SK-N-SH (cell line): Measurements from ENCODE around the gene RGS17. TPM values are rescaled to one million over a fixed set of nuclear protein-coding genes. Genes with fewer than 3 reads are reported as not detected.

Source experiments
- CTCF ChIA-PET: fragments of 300-600, 350-600 bp; formaldehyde crosslinking; extraction: SDS; loops from one replicate; lab custom pipeline; 2021; lab: Yijun Ruan, JAX
- POLR2A ChIA-PET: fragments of 350-600 bp; sonication (Branson Sonifier 250); formaldehyde crosslinking; extraction: SDS; loops from one replicate; lab custom pipeline; 2020; ENCODE audit warnings: antibody characterized with exemption, inconsistent platforms; lab: Yijun Ruan, JAX
- DNase-seq: peaks from one replicate; pipeline ENCODE4 v3.0.0; 2012
- H2AFZ ChIP-seq: fragments of 200-600 bp; sonication (generic); 2 replicates; pipeline ENCODE4 v1.8.1; 2016; ENCODE audit warnings: antibody characterized with exemption, mild to moderate bottlenecking, low read depth
- H3F3A ChIP-seq: fragments of 200-600 bp; sonication (generic); replicated peaks from 2 replicates; pipeline ENCODE3; 2016; ENCODE audit warnings: antibody characterized with exemption, mild to moderate bottlenecking; ENCODE audit not compliant: insufficient read depth
- H3K27ac ChIP-seq, 2 experiments: fragments of 200-500 bp in 1 of 2; fragments of 200-600 bp in 1 of 2; sonication (Bioruptor generic) in 1 of 2; sonication (generic), shearing (Covaris generic) in 1 of 2; 2 replicates each; pipeline versions ENCODE4 v1.5.1 to v1.6.1; 2014 to 2016; ENCODE audit warnings: low read depth in 2 of 2, inconsistent platforms in 1 of 2, low read length in 1 of 2, mild to moderate bottlenecking in 1 of 2, mixed read lengths in 1 of 2
- H3K27me3 ChIP-seq: fragments of 200-600 bp; sonication (generic), shearing (Covaris generic); 2 replicates; pipeline ENCODE4 v1.6.1; 2016; ENCODE audit warnings: mixed run types; ENCODE audit not compliant: insufficient read depth
- H3K36me3 ChIP-seq, 2 experiments: fragments of 200-500 bp in 1 of 2; fragments of 200-600 bp in 1 of 2; sonication (Bioruptor generic) in 1 of 2; sonication (generic) in 1 of 2; replicated peaks in 1 of 2; 2 replicates each; pipeline versions ENCODE3 to v1.5.1; 2014 to 2016; ENCODE audit warnings: low read length in 1 of 2, mild to moderate bottlenecking in 1 of 2; ENCODE audit not compliant: insufficient read depth in 2 of 2, control insufficient read depth in 1 of 2
- H3K4me1 ChIP-seq, 2 experiments: fragments of 200-500 bp in 1 of 2; fragments of 200-600 bp in 1 of 2; sonication (Bioruptor generic) in 1 of 2; sonication (generic), shearing (Covaris generic) in 1 of 2; 2 replicates each; pipeline versions ENCODE4 v1.5.1 to v1.6.1; 2014 to 2016; ENCODE audit warnings: low read depth in 1 of 2, low read length in 1 of 2, mixed run types in 1 of 2; ENCODE audit not compliant: insufficient read depth in 2 of 2, control insufficient read depth in 1 of 2
- H3K4me2 ChIP-seq: fragments of 200-600 bp; sonication (generic), shearing (Covaris generic); 2 replicates; pipeline ENCODE4 v1.6.1; 2017; ENCODE audit warnings: mixed run types
- H3K4me3 ChIP-seq, 2 experiments: fragments of 200-500 bp in 1 of 2; fragments of 200-600 bp in 1 of 2; sonication (Bioruptor generic) in 1 of 2; sonication (generic), shearing (Covaris generic) in 1 of 2; 2 replicates each; pipeline versions ENCODE4 v1.5.1 to v1.8.1; 2014 to 2016; ENCODE audit warnings: low read depth in 2 of 2, inconsistent platforms in 1 of 2, low read length in 1 of 2, mild to moderate bottlenecking in 1 of 2, mixed read lengths in 1 of 2, moderate library complexity in 1 of 2
- H3K79me2 ChIP-seq: fragments of 200-600 bp; sonication (generic); 2 replicates; pipeline ENCODE4 v1.8.1; 2017; ENCODE audit warnings: mild to moderate bottlenecking; ENCODE audit not compliant: insufficient read depth
- H3K9ac ChIP-seq: fragments of 200-600 bp; sonication (generic); 2 replicates; pipeline ENCODE4 v1.6.1; 2017; ENCODE audit warnings: mixed run types
- H3K9me2 ChIP-seq: fragments of 200-600 bp; sonication (generic); 2 replicates; pipeline ENCODE4 v1.6.1; 2017; ENCODE audit warnings: mixed run types
- H3K9me3 ChIP-seq: fragments of 200-600 bp; sonication (generic); 2 replicates; pipeline ENCODE4 v1.6.1; 2017; ENCODE audit warnings: mixed run types, mild to moderate bottlenecking, moderate library complexity
- H4K20me1 ChIP-seq: fragments of 200-600 bp; sonication (generic); 2 replicates; pipeline ENCODE4 v1.6.1; 2017; ENCODE audit warnings: mild to moderate bottlenecking, mixed run types; ENCODE audit not compliant: insufficient read depth
- EP300 ChIP-seq, 2 experiments: IDR thresholded peaks; 2 replicates each; pipeline versions ENCODE4 v1.4.0 to v1.6.1; 2012; ENCODE audit warnings: borderline replicate concordance in 1 of 2, low read depth in 1 of 2, low read length in 1 of 2
- IRF3 ChIP-seq: fragments of 150-350 bp; IDR thresholded peaks from 2 replicates; pipeline ENCODE4 v1.6.1; 2016; ENCODE audit warnings: mild to moderate bottlenecking, low read depth, low read length
- MAX ChIP-seq: IDR thresholded peaks from 2 replicates; pipeline ENCODE4 v1.4.0; 2012; ENCODE audit warnings: low read depth
- MXI1 ChIP-seq: IDR thresholded peaks from 2 replicates; pipeline ENCODE4 v1.6.1; 2012; ENCODE audit warnings: mild to moderate bottlenecking, low read depth, low read length, improper control_type of control experiment
- NFIC ChIP-seq: IDR thresholded peaks from 2 replicates; pipeline ENCODE4 v1.4.0; 2012; ENCODE audit warnings: borderline replicate concordance
- NRF1 ChIP-seq: IDR thresholded peaks from 2 replicates; pipeline ENCODE4 v1.6.1; 2012; ENCODE audit warnings: low read depth, mild to moderate bottlenecking, low read length
- POLR2AphosphoS5 ChIP-seq: IDR thresholded peaks from 2 replicates; pipeline ENCODE4 v1.6.1; 2012; ENCODE audit warnings: low read depth, low read length
- RAD21 ChIP-seq: IDR thresholded peaks from 2 replicates; pipeline ENCODE4 v1.6.1; 2012; ENCODE audit warnings: mild to moderate bottlenecking, low read length
- REST ChIP-seq: IDR thresholded peaks from 2 replicates; pipeline ENCODE4 v1.6.1; 2012; ENCODE audit warnings: mild to moderate bottlenecking, low read depth, low read length, moderate library complexity
- WGBS: methylation state at CpG from one replicate; pipeline ENCODE4 v1.1.6; 2017; ENCODE audit warnings: low lambda C conversion rate; 5-methylcytosine and 5-hydroxymethylcytosine counted together
- polyA plus RNA-seq, 3 experiments: library from polyadenylated mRNA; depleted of rRNA; stranded (reverse); fragments of >200 nt; gene quantifications; 2 replicates each; pipeline ENCODE4 v1.2.3, GENCODE V29; 2012

Gene RGS17
- polyA plus RNA-seq, 1 of the 3 experiments (the other 2 are of a cell fraction) = 1.4 TPM

- Histone ChIP-seq H3F3A (no peaks in the 10 kb centered on the region), H3K27ac (peak overlapping the region in 1 of 2 experiments; percentile 55; a peak in 2 of 4 replicates), H3K4me1 (peaks cover 0 to 11% of the 10 kb centered on the region in 2 experiments; a peak in 2 of 4 replicates), H2AFZ (no peak overlapping the region), H4K20me1 (no peaks in the 10 kb centered on the region), H3K79me2 (no peaks in the 10 kb centered on the region), H3K9ac (no peak overlapping the region), H3K36me3 (no peaks in the 10 kb centered on the region), H3K9me2 (no peaks in the 10 kb centered on the region), H3K9me3 (no peaks in the 10 kb centered on the region), H3K27me3 (no peaks in the 10 kb centered on the region), H3K4me2 (no peak overlapping the region), H3K4me3 (no peak overlapping the region)
- CTCF ChIA-PET = interaction anchor here (1.2 kb wide), 1 partner anchor 33 kb away, joined by 3 read pairs; no protein-coding TSS in a partner anchor
- POLR2A ChIA-PET = no interaction called here
- WGBS = 25% methylated on average over 2 of the region's 2 CpGs
- DNase-seq = peak; percentile 75
- TF ChIP-seq EP300 (IDR thresholded peaks at IDR 0.05; ENCODE audit: borderline replicate concordance in 1 of 2, low read depth in 1 of 2, low read length in 1 of 2) = peak in 1 of 2 experiments; percentile 45; a peak in 1 of 4 replicates
- TF ChIP-seq MXI1 = peak; percentile 89; the same call in 1 of the 2 replicates
- no peak for TF ChIP-seq IRF3
- no peak for TF ChIP-seq RAD21
- TF ChIP-seq NFIC = peak; percentile 28; the same call in 1 of the 2 replicates
Measured at GRCh38 chr6:153140299-153140698, 9.2 kb upstream of the RGS17 start.

- ChIA-PET POLR2A (no interaction called here), CTCF (no interaction called here)
- H3K36me3 ChIP-seq = no peaks in the 10 kb centered on the region
- H3K9ac ChIP-seq = no peak overlapping the region
- H3K79me2 ChIP-seq = no peaks in the 10 kb centered on the region
- H3F3A ChIP-seq = no peaks in the 10 kb centered on the region
- no peak overlapping the region for H3K27ac ChIP-seq
- no peak overlapping the region for H2AFZ ChIP-seq
- no peak overlapping the region for H3K4me3 ChIP-seq
- no peaks in the 10 kb centered on the region for H3K9me3 ChIP-seq
- TF ChIP-seq MAX (no peak), NRF1 (no peak), POLR2AphosphoS5 (no peak), REST (peak; percentile 82)
- H3K27me3 ChIP-seq = no peaks in the 10 kb centered on the region
- 96% methylated on average over 1 of the region's 1 CpG for WGBS
- H3K9me2 ChIP-seq = no peaks in the 10 kb centered on the region
- no peaks in the 10 kb centered on the region for H4K20me1 ChIP-seq
- H3K4me1 ChIP-seq = peaks cover 0 to 11% of the 10 kb centered on the region in 2 experiments; a peak in 2 of 4 replicates
- DNase-seq = no peak
- H3K4me2 ChIP-seq = no peak overlapping the region
Measured at GRCh38 chr6:153138930-153139329, 7.8 kb upstream of the RGS17 start.
